Stimulated activated CD8-positive, alpha-beta memory T cell treated with anti-CD3 and anti-CD28 coated beads, Interleukin-12 subunit alpha, Interleukin-12 subunit beta, amount 100 ng/mL, for 24 hours (primary cell): Measurements from ENCODE around the gene ARHGAP25.

Experiments used
- DNase-seq: peaks from one replicate; pipeline ENCODE4 v3.0.0-alpha.2; 2020; ENCODE audit errors: extremely low read depth

ARHGAP25 gene

DNA sequence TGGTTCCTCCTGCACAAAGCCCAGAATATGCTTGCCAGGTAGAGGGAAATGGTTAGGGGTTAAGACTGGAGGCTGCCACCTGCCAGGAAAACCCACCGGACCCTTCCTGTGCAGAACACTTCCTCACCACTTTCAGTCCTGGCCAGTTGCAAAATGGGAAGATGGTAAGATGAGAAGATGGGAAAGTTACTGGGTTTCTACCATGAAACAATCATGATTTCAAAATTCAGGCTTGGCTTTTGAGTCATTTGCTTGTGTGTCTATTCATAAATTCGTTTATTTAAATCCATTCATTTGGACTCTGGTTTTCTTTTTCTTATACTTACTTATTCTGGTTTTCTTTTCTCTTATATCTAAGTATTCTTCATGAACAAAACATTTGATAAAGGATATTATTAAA lies 129.4 kb downstream of the ARHGAP25 start:
- DNase-seq, result no peak

DNA sequence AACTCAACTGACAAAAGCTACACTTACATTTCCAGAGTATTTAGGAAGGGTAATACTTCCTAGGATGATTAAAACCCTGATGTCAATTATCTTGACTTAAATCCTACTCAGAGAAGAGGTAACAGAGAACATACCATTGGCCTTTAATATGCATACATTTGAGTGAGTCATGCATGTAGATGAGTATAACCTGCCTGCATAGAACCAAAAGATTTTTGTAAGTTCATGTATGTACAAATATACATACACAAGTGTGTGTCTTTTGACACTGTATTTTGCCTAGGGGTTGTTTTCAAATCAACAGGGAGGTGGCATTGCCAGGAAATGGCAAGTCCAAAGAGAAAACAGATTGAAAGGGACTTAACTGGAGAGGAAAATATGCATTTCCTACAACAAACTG lies 130.5 kb downstream of the ARHGAP25 start:
- no peak for DNase-seq

DNA sequence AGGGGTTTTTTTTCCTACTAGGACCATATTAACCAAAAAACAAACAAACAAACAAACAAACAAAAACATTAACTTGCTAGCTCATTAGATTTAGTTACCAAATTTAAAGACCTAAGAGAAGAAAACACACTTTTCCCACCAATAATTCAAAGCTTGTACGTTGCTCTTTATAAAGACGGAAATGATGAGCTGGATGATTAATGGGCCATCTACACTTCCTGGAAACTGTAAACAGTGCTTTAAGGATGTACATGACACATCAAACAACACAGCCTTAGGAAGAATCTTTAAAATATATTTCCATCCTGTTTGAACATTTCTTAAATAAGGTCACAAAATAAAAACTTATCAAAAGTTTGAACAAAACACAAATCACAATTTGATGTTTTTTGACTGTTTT lies 135.6 kb downstream of the ARHGAP25 start:
- DNase-seq, result no peak

DNA sequence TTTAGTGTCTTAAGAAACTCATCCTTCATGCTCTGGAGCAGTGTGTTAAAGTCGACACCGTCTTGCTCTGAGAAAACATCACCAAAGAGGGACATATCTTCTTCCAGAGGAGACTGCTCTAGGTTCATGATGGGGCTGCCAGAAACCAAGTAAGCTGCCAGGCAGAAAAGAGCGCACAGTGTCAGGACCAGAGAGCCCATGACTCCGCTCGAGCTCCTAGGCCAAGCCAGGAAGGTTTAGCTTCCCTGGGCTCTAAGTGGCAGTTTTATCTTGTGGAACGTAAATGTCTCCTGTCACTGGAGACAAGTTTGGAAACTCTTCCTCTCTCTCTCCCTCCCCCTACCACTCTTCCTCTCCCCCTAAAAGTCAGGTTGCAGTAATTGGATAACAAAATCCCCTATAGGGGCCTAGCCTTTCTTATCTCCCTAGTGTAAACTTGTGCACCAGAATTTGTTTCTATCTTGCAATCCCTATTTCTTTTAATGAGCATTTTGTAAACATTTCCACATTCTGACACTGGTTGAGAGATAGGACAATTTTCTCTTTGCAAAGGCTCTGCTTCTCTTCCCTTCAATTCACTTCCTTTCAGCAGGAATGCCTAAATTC lies 136.7 kb downstream of the ARHGAP25 start, which contains the start of gene BMP10:
BMP10 (minus strand) TSS at position 239 of the 606 bp plus-strand sequence; CDS start at position 200, 39 bp downstream.
- no peak for DNase-seq
